DMS53 treated with DMSO at 0.1 percent for 48 hours (cell line): ENCODE measurements around the gene ATP1A2.

Experiments
- DNase-seq: peaks from one replicate; lab custom pipeline; 2025; ENCODE audit not compliant: unreplicated experiment; lab: John Stamatoyannopoulos, UW

ATP1A2 gene

DNA sequence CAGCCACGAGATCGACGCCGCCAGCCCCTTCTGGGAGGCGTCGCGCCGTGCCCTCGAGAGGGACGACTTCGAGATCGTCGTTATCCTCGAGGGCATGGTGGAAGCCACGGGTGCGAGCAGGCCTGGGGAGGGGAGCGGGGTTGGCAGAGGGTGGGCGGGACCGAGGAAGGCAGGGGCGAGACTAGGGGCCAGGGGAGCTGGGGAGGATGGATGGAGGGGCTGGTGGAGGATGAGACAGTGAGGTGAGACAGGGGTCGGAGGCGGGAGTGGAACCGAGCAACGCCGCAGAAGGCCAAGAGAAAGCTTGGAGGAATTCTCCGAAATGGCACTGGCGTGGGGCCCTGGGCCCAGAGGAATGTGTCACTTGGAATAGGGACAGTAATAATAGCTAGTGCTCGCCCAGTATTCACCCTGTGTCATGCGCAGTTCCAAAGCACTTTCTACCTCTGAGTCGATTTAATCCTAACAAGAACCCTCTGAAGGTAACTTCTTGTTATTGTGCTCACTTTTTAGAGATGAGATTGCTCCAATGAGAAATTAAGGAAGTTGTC is 30.7 kb upstream of the ATP1A2 start:
- no peak for DNase-seq

DNA sequence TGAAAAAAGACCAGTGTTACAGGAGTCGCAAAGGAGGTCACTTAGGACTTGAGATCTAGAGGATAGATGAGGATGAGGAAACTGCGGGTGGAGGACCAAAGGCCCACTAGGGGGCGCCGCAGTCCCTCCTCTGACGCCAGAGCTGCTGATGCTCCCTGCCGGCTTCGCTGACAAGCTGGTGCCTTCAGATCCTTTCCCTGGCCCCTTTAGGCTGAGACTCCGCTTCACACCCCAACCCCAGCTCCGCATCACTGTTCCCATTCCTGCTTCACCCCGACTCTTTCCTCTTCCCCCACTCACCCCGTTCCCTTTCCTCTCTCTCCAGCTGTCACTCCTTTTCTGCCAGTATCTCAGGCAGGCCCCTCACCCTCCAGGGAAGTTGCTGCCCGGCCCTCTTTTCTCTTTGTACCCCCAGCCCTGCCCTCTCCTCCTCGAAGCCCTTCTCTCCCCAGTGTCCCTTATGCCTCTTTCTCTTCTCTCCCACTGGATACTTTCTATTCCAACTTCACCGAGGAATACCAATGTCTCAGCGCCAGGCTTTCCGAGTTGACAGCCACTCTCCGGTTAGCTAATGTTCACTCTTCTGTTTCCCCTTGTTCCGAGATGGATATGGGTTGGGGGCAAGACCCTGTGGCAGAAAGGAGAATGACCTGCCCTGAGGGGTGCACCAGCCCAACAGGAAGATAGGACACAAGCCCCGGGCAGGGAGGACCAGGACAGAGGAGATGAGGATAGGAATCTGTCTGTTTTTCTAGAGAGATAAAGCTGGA is 29.7 kb upstream of the ATP1A2 start:
- DNase-seq: peak; percentile 63

DNA sequence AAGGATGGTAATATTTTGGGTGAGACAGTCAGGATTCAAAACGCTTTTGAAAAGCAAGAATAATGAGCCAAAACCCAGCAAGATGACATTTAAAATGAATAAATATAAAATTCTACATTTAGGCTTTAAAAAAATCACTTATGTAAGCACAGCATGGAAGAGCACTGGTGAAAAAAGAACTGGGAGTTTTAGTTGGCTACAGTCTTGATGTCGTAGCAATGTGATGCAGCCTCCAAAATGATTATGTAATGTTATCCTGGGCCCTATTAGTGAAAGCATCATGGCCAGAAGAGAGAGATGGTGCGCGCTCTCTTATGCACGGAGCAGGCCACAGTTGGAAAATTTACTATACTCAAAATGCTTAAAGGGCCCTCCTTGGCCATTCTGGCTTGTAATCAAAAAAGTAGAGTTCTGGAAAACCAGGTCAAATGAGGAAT is 29.1 kb upstream of the ATP1A2 start:
- no peak for DNase-seq

DNA sequence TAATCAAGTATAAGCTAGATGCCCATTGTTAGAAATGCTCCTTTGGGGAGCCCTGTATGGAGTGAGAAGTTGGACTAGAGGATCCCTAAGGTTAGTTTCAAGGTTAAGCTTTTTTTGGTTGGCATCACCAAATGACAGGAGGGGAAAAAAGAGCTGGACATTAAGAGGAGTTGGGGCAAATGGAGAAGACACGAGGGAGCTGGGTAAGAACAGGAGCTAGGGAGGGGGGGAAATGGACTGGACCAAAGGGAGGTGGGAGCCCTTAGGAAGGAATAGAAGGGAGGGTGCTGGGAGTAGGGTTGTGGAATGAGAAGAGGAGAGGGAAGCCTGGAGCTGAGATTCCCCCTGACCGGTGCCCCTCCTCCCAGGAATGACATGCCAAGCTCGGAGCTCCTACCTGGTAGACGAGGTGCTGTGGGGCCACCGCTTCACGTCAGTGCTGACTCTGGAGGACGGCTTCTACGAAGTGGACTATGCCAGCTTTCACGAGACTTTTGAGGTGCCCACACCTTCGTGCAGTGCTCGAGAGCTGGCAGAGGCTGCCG is 28.4 kb upstream of the ATP1A2 start:
- DNase-seq: no peak

DNA sequence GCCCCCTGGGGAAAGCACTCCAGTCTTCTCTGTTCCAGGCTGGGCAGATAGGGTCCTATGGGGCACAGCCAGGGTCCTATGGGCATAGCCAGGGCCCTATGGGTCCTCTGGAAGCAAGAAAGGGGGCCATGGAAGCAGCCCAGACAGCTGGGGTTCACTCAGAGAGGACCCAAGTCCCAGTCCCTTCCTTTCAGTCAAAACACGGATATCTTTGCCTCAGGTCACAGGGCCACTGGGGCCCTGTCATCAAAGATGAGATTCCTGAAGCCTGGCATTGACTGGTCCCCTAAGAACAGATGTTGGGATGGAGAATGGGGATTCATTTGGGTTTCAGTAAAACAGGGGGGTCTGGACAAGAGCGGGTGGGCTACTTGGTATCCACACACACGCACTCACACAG is 25.7 kb upstream of the ATP1A2 start:
- DNase-seq: no peak

DNA sequence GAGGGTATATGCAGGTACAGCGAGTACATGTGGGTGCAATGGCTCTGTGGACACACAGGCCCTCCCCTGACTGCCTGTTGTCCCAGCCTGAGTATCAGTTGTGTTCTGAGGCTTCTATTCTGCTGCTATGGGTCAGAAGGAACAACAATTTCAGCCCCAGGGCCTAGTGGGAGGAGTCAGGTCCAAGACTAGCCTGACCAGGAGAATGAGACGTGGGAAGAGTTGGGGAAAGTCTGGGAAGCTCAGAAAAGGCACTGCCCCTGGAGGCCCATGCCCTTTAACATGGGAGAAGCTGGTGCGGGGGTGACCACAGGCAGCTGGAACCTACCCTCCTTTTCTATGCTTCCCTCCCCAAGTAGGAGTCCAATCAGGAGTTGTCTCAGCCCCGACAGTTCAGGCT is 24.8 kb upstream of the ATP1A2 start:
- no peak for DNase-seq

DNA sequence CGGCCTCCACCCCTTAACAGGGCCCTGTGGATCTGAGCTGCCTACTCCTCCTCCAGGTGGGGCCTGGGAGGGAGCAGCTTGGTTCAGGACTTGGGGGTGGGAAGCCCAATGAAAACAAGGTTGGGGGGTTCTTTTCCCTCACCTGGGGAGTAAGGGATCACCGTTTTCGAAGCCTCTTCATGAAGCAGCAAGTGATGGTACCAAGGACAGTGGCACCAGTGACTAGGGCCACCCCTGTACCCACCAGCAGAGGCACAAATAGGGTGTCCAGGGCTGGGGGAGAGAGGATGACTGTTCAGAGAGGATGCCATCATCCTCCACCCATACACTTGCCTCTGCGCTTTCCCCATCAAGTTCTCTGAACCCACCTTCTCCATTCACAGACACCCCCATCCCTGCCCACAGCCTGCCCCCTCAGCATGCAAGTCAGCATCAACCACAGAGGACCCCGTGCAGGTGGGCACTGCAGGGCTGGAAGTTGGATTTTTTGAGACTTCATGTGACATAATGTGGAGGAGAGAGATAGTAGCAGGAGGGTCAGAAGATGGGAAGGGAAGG is 23.8 kb upstream of the ATP1A2 start:
- no peak for DNase-seq

DNA sequence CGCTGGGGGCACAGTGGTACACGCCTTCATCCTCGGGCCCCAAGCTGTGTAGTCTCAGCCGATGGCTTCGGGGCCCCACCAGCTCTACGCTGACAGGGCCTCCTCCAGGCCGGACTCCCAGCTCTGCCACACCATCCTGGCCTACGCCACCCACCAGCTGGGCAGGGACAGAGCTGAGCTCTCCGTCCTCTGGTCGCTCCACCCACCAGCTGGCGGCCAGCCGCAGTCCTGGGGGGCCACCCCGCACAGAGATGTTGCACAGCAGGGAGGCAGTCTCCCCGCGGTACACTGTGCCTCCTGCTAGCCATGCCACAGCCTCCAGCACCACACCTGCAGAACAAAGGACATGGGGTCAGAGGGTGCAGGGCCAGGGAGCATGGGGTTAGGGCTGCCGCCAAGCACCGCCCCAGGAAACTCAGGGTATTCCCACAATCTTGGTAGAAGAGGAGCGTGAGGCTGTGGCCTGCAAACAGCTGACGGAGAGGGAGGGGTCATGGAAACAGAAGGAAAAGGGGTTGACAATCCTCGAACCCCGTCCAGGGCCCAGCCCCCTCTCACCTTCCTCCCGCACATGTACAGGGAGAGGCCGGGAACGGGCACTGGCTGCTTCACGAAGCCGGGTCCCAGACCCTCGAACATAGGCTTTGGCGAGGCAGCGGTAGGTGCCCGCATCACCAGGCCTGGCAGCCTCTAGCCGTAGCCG is 23.0 kb upstream of the ATP1A2 start:
- DNase-seq: no peak

DNA sequence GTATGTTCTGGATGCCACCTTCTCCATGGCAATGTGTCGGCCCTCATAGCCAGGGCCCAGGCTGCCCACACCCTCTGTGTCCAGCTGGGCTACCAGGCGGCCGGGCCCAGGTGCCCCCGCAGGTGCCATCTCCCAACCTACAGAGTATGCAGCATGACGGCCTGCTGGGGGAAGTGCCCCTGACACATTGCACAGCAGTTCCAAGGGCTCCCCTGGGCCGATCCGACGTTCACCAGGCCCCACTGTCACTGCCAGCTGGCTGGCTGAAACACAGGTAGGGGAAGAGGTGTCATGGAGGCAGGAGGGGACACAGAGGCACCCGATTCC is 22.5 kb upstream of the ATP1A2 start:
- DNase-seq: no peak

DNA sequence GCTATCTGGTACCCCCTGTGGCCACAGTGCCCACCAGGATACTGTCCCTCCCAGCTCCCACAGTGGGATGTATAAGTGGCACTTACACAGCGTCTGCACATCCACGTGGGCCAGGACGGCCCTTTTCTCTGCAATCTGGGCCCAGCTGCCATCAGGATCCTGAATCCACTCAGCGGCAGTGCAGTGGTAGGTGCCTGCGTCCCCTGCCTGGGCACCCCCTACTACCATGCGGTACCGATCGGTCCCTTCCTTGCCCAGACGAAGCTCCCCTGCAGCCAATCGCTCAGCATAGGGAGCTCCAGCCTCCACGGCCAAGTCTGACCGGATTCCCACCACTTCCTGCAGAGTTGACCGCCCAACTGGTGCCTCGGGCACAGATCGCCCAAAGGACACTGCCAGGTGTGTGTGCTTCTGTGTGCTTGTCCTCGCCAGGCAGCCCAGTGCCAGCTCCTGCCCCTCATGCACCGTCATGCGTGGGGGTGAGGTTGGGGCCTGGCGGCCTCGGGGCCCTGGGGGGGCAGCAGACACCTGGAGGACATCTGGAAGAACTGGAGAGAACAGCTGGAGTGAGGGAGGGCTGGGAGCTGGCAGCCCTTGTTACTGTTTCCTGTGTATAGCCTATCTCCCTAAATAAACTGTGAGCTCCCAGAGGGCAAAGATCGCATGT is 21.8 kb upstream of the ATP1A2 start:
- no peak for DNase-seq

DNA sequence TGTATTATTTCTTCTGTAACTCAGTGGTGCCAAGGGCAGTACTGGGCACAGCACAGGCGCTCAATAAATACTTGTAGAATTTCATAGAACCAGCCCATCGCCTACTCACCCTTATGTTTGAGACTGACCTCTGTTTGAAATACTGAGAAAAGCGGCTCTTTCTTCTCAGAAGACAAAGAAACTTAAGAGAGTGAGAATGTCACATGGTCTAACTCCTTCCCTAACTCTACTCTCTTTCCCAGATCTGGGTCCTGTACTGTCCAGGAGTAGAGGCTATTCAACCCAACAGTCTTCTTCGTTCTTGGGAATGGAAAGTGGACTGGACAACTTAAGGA is 21.3 kb upstream of the ATP1A2 start:
- no peak for DNase-seq

DNA sequence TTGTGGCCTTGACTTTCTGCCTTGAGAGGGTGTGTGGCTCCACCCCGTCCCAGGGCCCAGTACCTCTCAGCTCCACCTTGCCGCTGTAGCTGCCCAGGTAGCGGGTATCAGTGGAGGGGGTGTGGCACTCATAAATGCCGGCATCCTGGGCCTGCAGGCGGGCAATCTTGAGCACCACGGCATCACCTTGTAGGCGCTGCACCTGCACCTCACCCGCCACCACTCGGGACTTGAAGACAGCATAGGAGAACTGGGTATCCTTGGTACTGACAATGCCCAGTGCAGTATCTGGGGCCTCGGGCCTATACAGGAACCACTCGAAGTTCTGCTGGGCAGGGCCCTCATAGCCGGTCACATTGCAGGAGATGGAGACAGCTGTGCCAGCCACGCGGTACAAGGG is 20.8 kb upstream of the ATP1A2 start:
- DNase-seq: no peak

DNA sequence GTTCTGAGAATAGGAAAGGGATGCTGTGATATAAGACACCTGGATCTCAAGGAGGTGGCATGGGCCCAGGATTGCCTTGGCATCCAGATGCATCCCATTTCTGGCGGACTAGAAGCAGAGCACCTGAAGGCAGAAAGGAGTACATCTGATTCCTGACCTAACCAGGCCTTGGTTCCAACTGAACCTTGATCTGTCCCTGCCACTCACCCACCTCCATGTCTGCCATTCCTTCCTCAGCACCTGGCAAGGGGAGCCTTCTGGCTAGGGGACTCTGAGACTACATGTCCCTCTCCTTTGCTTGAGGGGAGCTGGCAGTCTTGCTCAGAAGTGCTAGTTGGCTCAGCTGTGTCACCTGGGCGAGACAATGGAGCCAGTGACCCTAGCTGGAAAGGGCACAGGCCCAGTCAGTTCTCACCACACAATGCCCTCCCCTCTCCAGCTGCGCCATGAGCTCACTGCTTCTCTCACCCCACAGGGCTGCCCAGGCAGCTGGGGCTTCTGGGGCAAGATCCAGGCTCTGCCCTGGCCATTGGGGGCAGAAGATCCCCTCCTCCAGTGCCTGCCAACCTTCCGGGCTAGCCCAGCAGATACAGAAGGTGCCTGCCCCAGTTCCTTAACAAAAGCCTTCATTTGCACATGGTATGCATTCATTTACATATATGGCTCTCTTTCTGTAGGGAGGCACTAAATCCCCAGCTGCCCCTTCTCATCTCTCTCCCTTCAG is 20.0 kb upstream of the ATP1A2 start:
- DNase-seq: no peak

DNA sequence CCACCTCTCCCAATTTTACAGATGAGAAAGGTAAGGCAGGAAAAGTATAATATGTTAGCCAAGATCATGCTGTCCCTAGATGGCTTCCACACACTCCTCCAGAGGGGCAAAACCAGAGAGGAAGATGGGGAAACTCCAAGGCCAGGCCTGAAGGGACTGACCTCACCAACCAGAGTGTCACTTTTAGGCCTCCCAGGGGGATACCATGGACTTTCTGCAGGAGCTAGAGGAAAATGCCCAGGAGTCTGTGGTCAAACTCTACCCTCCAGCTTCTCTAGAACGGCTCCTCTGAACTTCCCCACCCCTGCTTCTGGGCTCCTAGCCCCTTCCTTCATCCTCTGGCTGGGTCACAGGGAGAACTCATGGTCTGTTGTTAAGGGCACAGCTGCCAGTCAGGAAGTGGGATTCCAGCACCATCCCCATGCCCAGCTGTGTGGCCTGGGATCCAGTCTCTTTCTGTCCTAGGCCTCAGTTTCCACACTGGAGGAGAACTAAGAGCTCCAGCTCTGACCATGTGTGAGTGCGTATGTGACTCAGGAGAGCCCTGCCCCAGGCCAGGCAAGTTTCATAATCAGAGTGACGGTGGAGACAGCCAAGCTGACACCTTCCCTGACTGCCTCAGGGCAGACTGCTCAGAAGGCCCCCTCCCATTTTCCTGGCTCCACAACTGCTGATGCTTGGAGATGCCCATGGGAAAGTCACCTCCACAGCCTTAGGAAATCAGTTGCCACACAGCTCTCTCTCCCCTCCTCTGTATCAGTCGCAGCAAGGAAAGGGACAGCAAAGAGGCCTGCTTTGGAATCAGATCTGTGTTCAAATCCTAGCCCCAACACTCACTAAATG is 19.1 kb upstream of the ATP1A2 start:
- no peak for DNase-seq

DNA sequence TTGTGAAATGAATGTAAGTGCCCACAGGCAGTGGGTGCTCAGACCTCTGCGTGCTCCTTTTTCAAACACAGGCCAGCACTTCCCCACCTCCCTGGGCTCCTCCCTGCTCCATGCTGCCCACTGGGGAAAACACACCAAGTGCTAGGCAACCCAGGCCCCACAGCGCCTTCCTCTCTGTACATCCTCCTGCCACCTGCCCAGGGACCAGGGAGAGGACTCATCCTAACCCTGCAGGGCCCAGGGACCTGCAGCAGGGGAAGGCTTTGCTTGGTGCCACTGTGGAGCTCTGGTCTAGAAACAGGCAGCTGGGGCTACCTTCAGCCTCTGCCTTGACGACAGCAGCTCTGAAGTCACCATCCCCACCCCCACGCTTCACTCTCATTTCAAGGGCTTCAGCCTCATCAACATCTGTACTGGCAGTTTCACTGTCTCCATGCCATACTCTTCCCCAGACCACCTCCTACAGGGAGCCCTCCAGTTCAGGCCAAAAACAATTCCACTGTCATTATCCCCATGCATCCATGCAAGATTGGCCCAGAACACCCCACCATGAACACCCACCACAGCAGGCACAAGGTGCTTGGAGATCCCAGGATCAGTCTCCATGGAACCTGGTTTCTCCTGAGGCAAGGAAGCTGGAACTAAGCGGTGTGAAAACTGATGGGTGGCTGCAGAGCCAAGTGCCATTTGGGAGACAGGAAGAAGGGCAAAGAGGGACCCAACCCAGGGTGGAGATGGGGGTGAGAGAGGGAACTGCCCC is 18.2 kb upstream of the ATP1A2 start:
- DNase-seq: no peak

DNA sequence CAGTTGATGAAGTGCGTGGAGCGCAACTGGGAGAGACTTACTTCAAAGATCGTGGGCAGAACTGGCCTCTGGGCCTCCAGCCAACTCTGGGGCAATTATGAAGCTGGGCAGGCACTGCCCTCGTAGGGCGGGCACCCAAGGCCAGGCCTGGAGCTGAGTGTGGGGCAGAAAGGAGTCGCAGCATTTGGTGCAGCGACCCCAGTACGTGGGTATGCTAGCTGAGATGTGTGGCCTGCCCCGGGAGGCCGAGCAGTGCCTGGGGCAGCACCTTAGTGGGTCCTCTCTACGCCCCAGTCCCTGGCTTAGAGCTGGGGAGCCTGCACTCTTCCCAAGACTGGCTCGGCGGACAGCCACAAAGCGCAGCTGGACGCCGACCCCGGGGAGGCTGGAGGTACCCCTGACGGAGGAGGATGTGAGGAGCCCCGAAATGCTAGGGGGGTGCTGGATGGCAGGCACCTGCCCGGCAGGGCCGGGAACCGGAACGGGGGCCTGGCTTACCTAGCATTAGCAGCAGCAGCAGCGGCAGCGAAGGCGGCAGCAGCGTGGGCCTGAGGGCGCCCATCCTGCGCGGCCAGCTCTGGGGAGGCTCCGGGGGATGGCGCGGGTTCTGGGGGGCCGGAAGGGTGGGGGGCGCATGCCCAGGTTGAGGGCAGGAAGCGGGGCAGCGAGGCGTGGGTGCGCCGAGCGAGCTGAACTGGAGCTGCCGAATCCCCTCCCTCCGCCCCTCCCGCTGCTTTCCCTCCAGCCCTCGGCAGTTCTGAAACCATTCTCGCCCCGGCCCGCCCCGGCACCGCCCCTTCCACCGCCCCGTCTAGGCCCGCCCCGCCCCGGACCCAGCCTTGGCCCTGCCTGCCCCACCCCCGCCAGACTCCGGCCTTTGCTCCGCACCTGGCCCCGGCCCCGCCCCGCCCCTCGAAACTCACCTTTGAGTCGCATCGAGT is 17.4 kb upstream of the ATP1A2 start, which contains the start of gene IGSF8:
TSS of gene IGSF8 (minus strand) at position 709 of the 941 bp plus-strand sequence. CDS start at position 562, 147 bp downstream.
- DNase-seq: peak; percentile 77

DNA sequence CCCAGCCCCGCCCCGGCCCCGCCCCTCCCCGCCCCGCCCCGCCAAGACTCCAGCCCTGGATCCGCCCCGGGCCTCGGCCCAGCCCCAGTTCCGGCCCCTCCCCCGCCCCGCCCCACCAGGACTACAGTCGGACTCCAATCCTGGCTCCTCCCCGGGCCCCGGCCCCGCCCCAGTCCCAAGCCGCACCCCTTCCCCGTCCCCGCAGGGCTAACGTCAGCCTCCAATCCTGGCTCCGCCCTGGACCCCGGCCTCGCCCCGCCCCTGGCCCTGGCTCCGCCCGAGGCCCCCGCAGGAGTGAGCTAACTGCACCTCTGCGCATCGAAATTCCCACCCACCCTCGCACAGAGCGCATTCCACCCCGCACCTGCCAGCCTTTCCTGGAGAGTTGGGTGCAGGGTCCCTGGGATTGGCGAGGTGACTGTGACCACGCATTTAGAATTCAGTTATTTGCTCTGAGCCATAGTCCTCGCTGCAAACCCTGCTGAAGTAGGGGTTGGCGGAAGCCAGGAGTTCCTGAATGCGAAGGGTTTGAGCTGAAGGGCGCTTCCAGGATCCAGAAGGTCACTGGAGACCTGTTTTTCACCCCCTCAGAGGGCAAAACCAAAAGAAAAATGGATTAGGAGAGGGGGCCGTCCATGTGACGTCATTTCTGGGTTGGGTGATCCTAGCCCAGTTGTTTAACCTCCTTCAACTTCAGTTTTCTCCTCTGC is 16.6 kb upstream of the ATP1A2 start:
- peak; percentile 80 for DNase-seq
